ENCODE measurements around the gene SLC9A4.

DNA sequence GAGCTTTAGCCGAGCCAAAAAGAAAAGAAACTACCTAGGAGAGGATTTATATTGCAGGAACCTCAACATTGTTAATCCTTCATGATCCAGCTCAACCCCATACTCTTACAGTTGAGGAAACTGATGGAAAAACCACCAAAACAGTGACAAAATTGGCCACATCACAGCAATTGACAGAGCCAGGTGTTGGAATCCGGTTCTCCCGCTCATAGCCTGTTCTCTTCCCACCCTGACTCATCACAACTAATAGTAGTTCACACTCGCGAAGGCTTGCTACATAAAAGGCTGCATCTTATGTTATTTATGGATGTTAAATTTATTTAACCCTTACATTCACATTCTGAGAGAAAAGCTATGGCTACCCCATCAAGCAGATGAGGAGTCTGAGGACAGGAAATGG is 33.7 kb downstream of the SLC9A4 start:
- TF ChIP-seq, protein P1, sequence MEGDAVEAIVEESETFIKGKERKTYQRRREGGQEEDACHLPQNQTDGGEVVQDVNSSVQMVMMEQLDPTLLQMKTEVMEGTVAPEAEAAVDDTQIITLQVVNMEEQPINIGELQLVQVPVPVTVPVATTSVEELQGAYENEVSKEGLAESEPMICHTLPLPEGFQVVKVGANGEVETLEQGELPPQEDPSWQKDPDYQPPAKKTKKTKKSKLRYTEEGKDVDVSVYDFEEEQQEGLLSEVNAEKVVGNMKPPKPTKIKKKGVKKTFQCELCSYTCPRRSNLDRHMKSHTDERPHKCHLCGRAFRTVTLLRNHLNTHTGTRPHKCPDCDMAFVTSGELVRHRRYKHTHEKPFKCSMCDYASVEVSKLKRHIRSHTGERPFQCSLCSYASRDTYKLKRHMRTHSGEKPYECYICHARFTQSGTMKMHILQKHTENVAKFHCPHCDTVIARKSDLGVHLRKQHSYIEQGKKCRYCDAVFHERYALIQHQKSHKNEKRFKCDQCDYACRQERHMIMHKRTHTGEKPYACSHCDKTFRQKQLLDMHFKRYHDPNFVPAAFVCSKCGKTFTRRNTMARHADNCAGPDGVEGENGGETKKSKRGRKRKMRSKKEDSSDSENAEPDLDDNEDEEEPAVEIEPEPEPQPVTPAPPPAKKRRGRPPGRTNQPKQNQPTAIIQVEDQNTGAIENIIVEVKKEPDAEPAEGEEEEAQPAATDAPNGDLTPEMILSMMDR (IDR thresholded peaks at IDR 0.05): no peak
- no peak for TF ChIP-seq POLR2A (IDR thresholded peaks at IDR 0.05)
